HG02798 (cell line): Measurements from ENCODE around the gene ZBTB4.

ENCODE experiments used
- ATAC-seq: cut with Tn5 transposase; IDR thresholded peaks from one replicate; pipeline ENCODE4 v1.9.1; 2021; ENCODE audit warnings: mild to moderate bottlenecking; ENCODE audit not compliant: unreplicated experiment, poor library complexity

Gene ZBTB4

GRCh38 chr17:7443499-7444485 is 35.6 kb downstream of the ZBTB4 start:
- no peak for ATAC-seq

GRCh38 chr17:7442142-7442541 is 37.3 kb downstream of the ZBTB4 start:
- no peak for ATAC-seq

GRCh38 chr17:7441266-7441665 is 38.2 kb downstream of the ZBTB4 start:
- no peak for ATAC-seq

GRCh38 chr17:7440834-7441195 is 38.6 kb downstream of the ZBTB4 start:
- ATAC-seq = no peak

GRCh38 chr17:7440113-7440833 is 39.2 kb downstream of the ZBTB4 start:
- ATAC-seq = no peak

- ATAC-seq = no peak
Measured at GRCh38 chr17:7439462-7440112, 39.8 kb downstream of the ZBTB4 start, which contains the start of gene FGF11. Gene FGF11, plus strand, starts transcription at chr17:7439512. Its CDS starts 109 bp downstream, at chr17:7439621.

- ATAC-seq = no peak
Measured at GRCh38 chr17:7438656-7439460, 40.6 kb downstream of the ZBTB4 start.

- no peak for ATAC-seq
Measured at GRCh38 chr17:7437950-7438614, 41.3 kb downstream of the ZBTB4 start.

- no peak for ATAC-seq
Measured at GRCh38 chr17:7437369-7437863, 42.0 kb downstream of the ZBTB4 start.

GRCh38 chr17:7436556-7437368 is 42.7 kb downstream of the ZBTB4 start:
- peak; percentile 20 for ATAC-seq

GRCh38 chr17:7435676-7436555 is 43.5 kb downstream of the ZBTB4 start:
- ATAC-seq = no peak

- ATAC-seq = no peak
Measured at GRCh38 chr17:7432296-7432695, 47.1 kb downstream of the ZBTB4 start.

- no peak for ATAC-seq
Measured at GRCh38 chr17:7431231-7431630, 48.2 kb downstream of the ZBTB4 start.

GRCh38 chr17:7429722-7430121 is 49.7 kb downstream of the ZBTB4 start:
- ATAC-seq = no peak

- ATAC-seq = no peak
Measured at GRCh38 chr17:7428557-7428956, 50.9 kb downstream of the ZBTB4 start, which contains the start of gene SPEM3. Gene SPEM3, plus strand, starts transcription at chr17:7428857. Its CDS starts 46 bp downstream, at chr17:7428903.

- no peak for ATAC-seq
Measured at GRCh38 chr17:7427549-7427948, 51.9 kb downstream of the ZBTB4 start.

- no peak for ATAC-seq
Measured at GRCh38 chr17:7426896-7427489, 52.4 kb downstream of the ZBTB4 start.
